GM21515 (cell line): ENCODE measurements around the gene MCM5.
"Not testable (repeated sequence)": the region's sequence is repeated elsewhere in the genome, so short reads cannot be mapped to it uniquely, and the experiment has no call there.

ENCODE experiments used
- ATAC-seq: cut with Tn5 transposase; IDR thresholded peaks from one replicate; pipeline ENCODE4 v1.9.1; 2021; ENCODE audit not compliant: unreplicated experiment

Gene MCM5

DNA sequence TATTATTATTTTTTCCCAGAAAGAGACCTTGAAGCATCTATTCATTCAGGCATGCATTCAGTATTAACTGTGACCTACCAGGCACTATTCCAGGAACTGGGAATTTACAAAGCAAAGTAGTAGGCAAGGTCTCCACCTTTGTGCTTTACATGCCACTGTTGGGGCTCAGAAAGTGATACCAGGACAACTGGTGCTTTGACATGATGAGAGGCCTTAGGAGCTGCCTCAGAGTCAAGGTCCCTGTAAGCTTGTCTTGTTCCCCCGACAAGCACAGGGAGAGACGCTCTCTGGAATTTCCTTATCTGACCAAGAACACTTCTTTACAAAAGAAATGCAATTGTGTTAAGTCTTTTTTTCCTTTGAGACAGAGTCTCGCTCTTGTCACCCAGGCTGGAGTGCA, 21.3 kb upstream of the MCM5 start:
- no peak for ATAC-seq

DNA sequence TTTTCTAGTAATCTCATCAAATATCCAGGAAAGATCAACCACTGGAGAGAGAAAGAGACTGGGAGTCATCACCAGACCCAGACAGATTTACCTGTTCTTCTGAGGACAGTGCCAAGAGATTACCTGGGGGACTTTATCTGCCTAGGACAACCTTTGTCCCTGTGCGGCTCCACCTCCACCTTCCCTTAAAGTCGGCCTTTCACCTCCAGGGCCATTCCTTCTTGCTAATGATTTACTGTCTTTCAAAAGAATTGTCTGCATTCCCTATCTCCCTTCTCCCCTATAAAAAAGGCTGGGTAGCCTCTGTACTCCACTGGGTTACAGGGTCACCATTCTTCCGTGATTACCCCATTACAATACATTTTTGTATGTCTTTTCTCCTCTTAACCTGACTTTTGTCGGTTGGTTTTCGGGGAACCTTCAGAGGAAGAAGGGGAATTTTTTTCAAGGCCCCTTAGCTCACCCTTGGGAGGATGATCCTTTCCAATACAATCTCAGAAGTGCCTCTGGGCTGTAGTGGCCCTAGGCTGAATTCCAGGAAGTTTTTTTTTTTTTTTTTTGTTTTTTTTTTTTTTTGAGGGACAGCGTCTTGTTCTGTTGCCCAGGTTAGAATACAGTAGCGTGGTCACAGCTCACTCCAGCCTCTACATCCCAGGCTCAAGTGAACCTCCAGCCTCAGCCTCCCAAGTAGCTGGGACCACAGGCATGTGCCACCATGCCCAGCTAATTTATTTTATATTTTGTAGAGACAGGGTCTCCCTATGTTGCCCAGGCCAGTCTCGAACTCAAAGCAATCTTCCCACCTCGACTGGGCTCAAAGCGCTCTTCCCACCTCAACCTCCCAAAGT, 20.6 kb upstream of the MCM5 start:
- ATAC-seq = no peak

- no peak for ATAC-seq
These were observed 19.9 kb upstream of the MCM5 start for GRCh38 chr22:35380013-35380412.

DNA sequence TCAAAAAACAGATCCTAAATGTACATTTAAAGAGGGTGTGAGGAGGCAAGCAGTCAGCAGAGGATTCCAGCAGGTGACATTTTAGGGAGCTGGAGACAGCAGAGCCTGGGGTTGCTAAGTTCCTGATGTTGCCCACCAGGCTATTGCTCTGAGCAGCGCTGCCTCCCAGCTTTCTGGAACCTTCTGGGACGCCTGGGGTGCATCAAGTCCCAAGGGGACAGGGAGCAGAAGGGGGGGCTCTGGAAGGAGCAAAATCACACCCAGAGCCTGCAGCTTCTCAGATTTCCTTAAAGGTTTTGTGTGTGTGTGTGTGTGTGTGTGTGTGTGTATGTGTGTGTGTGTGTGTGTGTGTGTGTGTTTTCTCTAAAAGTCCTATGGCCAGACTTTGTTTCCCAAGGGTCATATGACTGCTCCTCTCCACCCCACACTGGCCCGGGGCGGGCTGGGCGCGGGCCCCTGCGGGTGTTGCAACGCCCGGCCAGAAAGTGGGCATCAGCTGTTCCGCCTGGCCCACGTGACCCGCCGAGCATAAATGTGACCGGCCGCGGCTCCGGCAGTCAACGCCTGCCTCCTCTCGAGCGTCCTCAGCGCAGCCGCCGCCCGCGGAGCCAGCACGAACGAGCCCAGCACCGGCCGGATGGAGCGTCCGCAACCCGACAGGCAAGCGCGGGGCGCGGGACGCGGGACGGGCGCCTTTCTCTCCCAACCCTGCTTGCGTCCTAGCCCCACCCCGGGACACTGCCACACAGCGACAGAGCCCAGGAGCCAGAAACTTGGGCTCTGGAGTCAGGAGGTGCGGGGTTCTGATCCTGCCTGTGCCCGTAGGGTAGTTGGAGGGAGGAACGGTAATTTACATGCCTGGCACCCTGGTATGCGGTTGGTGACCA, 19.2 kb upstream of the MCM5 start, which contains the start of gene HMOX1:
TSS of gene HMOX1 (plus strand) at position 560 of the 887 bp plus-strand sequence. CDS start at position 638, 78 bp downstream.
- ATAC-seq = no peak

- ATAC-seq = no peak
These were observed 18.4 kb upstream of the MCM5 start for GRCh38 chr22:35381424-35382009.

GRCh38 chr22:35383679-35384071, 16.3 kb upstream of the MCM5 start:
- ATAC-seq = no peak

DNA sequence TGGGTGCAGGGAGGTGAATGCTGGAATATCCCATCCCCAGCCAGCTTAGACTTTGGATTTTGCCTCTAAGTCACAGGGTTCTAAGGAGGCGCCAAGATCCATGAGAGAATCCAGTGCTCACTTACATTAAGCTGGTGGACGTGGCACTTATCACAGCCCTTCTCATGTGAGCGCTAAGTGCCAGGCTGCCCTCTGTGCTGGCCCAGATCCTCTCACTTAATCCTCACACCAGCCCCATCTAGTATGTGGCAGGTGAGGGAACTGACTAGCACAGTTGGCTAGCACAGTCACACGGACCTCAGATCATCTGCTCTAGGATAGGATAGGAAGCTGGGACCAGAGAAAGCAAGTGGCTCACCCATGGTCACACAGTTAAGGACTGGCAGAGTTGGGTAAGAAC, 15.4 kb upstream of the MCM5 start:
- ATAC-seq = no peak

DNA sequence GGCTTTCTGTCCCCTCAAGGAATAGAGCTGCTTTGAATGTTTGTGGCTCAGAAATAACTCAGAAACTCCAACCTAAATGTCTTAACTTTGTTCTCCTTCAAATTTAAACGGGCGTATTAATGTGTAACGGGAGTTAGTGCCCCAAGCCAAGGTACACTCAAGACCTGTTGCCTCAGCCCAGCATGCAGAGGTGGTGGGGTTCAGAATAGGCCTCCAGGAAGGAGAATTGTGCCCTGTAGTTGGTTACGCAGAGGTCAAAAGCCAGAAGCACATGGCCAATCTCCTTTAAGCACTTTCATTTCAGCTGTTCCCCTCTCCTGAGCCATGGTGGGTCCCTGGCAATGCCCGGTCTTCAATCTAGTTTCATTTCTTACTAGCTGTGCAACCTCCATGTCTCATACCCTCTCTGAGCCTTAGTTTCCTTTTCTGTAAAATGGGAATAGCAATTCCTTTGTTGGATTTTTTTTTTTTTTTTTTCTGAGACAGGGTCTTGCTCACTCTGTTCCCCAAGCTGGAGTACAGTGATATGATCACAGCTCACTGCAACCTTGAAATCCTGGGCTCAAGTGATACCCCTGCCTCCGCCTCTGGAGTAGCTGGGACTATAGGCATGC, 14.9 kb upstream of the MCM5 start:
- no peak for ATAC-seq

DNA sequence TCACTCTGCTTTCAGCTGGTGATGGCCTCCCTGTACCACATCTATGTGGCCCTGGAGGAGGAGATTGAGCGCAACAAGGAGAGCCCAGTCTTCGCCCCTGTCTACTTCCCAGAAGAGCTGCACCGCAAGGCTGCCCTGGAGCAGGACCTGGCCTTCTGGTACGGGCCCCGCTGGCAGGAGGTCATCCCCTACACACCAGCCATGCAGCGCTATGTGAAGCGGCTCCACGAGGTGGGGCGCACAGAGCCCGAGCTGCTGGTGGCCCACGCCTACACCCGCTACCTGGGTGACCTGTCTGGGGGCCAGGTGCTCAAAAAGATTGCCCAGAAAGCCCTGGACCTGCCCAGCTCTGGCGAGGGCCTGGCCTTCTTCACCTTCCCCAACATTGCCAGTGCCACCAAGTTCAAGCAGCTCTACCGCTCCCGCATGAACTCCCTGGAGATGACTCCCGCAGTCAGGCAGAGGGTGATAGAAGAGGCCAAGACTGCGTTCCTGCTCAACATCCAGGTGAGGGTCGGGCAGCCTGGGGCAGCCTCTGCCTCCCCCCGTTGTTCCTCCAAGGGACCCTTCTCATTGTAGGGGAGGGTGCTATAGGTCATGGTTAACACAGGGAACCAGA, 13.2 kb upstream of the MCM5 start:
- no peak for ATAC-seq

DNA sequence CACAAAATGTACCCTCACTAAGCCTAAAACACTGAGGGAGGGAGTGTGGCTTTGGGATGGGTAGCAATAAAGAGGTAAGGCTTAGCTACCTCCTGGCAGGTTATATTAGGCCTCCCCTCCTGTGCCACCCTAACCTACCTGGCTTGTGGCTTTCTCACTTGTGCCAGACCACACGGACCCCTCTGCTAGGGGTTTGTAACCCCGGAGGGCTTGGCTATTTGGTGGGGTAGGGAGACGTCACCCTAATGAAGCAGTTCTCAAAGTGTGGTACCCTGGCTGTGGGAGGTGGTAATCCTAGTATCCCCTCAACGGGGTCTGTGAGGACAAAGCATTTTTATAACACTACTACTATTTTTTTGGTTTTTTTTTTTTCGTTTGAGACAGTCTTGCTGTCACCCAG, 9.0 kb upstream of the MCM5 start:
- ATAC-seq = no peak

- no peak for ATAC-seq
These were observed 7.6 kb upstream of the MCM5 start for GRCh38 chr22:35392357-35392756.

- ATAC-seq = no peak
These were observed 6.6 kb upstream of the MCM5 start for GRCh38 chr22:35393116-35394010.

GRCh38 chr22:35394011-35394312, 6.0 kb upstream of the MCM5 start:
- ATAC-seq = no peak

DNA sequence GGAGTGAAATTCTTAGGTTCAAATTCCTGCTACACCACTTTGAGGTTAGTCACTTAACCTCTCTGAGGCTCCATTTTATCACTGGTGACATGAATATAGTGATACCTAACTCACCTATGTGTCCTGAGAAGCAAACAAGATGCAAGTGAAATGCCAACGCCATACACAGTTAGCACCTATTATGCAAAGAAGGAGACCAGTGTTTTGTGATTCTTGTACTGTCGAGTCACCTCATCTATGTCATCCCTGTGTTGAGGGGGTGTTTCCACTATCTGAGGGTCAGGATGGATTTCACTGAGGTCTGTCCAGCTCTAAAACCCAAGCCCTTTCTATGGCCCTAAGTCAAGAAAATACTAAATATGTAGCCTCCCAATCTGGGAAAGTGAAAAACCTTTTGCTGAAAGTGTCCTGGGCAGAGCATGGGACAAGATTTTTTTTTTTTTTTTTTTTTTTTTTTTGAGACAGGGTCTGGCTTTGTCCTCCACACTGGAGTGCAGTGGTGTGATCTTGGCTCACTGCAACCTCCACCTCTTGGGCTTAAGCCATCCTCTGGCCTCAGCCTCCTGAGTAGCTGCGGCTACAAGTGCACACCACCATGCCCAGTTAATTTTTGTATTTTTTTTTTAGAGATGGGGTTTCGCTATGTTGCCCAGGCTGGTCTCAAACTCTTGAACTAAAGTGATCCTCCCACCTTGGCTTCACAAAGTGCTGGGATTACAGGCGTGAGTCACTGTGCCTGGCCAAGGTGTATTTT, 5.0 kb upstream of the MCM5 start:
- no peak for ATAC-seq

DNA sequence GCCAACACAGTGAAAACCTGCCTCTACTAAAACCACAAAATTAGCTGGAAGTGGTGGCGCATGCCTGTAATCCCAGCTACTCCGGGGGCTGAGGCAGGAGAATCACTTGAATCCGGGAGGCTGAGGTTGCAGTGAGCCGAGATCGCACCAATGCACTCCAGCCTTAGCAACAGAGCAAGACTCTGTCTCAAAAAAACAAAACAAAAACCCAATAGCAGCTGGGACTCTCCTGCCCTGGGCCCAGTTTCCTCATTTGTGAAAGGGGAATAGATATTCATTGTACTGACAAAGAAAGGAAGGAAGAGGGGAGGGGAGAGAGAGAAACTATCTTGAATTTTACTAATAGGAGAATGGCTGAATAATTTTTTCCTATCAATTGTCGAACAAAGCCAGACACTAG, 3.3 kb upstream of the MCM5 start:
- ATAC-seq = not testable (repeated sequence)

DNA sequence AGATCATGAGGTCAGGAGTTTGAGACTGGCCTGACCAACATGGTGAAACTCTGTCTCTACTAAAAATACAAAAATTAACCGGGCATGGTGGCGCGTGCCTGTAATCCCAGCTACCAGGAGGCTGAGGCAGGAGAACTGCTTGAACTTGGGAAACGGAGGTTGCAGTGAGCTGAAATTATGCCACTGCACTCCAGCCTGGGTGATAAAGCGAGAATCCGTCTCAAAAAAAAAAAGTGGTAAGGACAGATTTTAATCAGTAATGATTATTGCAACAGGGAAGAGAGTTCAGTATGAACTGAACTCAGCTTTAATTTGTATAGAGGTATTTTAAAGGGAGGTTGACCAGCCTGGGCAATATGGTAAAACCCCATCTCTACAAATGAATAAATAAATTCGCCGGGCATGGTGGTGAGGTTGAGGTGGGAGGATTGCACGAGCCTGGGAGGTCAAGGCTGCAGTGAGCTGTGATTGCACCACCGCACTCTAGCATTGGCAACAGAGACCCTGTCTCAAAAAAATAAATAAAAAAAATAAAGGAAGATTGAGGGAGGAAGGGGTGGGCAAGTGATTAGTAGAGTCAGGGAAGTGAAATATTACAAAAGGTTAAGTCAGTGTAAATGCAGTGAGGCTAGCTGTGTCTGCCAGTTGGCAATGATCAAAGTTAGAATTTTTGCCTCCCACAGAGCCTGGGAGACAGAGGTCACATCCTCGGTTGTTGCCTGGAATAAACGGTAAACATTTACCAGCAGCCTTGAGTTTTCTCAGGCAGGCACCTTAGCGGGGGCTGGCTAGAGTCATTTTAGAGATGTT, 2.6 kb upstream of the MCM5 start:
- ATAC-seq = no peak

- no peak for ATAC-seq
These were observed 1.4 kb upstream of the MCM5 start for GRCh38 chr22:35398591-35398973.

GRCh38 chr22:35399114-35399677, 744 bp upstream of the MCM5 start:
- ATAC-seq = no peak
